ENCODE results near the gene ATP13A3. TPM values are rescaled to one million over a fixed set of nuclear protein-coding genes. Genes with fewer than 3 reads are reported as not detected.

ATP13A3 gene
- total and polyA plus RNA-seq, 4 donors, result 33.6 to 257 (median 56.4) TPM

- Histone ChIP-seq H3K27ac (ENCODE audit: low read depth in 1 of 2, low read length in 2 of 2) (no peak overlapping the region), H3K9ac (ENCODE audit: low read depth in 1 of 2, low read length in 2 of 2) (no peak overlapping the region), H3K27me3 (ENCODE audit: control insufficient read depth in 4 of 4, insufficient read depth in 4 of 4, low read length in 3 of 4) (no peaks in the 10 kb centered on the region), H3K4me1 (ENCODE audit: control insufficient read depth in 4 of 4, insufficient read depth in 4 of 4, low read length in 3 of 4) (peaks cover 0 to 11% (median 5%) of the 10 kb centered on the region in 4 donors), H3K9me3 (ENCODE audit: control insufficient read depth in 4 of 4, low read length in 3 of 4) (no peaks in the 10 kb centered on the region), H3K4me3 (ENCODE audit: low read depth in 1 of 3, low read length in 3 of 3) (no peak overlapping the region), H3K36me3 (ENCODE audit: control insufficient read depth in 4 of 4, insufficient read depth in 3 of 4, low read depth in 1 of 4, low read length in 3 of 4) (peaks cover 8 to 69% (median 49%) of the 10 kb centered on the region in 4 donors)
- no peak for DNase-seq (ENCODE audit: low spot score)
- TF ChIP-seq TAF1 (conservative IDR thresholded peaks at IDR 0.05) (no peak), FOXA2 (IDR thresholded peaks at IDR 0.05) (no peak), RAD21 (IDR thresholded peaks at IDR 0.05) (no peak), JUND (IDR thresholded peaks at IDR 0.05) (no peak), ZBTB33 (IDR thresholded peaks at IDR 0.05) (no peak), SP1 (IDR thresholded peaks at IDR 0.05) (no peak), HNF4A (conservative IDR thresholded peaks at IDR 0.05) (no peak), YY1 (IDR thresholded peaks at IDR 0.05) (no peak), NR2F2 (IDR thresholded peaks at IDR 0.05) (no peak), GABPA (IDR thresholded peaks at IDR 0.05 in 1 of 2, conservative IDR thresholded peaks at IDR 0.05 in 1 of 2) (no peak), RXRA (IDR thresholded peaks at IDR 0.05) (no peak), FOXA1 (IDR thresholded peaks at IDR 0.05) (no peak), CTCF (IDR thresholded peaks at IDR 0.05; ENCODE audit: low read depth, low read length, missing input control) (no peak), EGR1 (IDR thresholded peaks at IDR 0.05; ENCODE audit: low read depth in 2 of 2) (no peak), REST (IDR thresholded peaks at IDR 0.05) (no peak), MAX (IDR thresholded peaks at IDR 0.05) (no peak), HNF4G (IDR thresholded peaks at IDR 0.05) (no peak), ATF3 (IDR thresholded peaks at IDR 0.05) (no peak)
- WGBS, result 82% methylated on average over 3 of the region's 3 CpGs
These were observed 52.3 kb downstream of the ATP13A3 start for GRCh38 chr3:194434503-194434902.
